DND-41 (cell line): ENCODE results near the gene SCN7A.
A peak's percentile ranks its signal among the peaks of the same experiment; 100 is the strongest.

ENCODE experiments used
- ATAC-seq: fragments of 200-7000 bp; cut with Tn5 transposase; 3 replicates; pipeline ENCODE4 v1.9.1; 2021; ENCODE audit warnings: low read depth; ENCODE audit not compliant: insufficient read depth
- DNase-seq: peaks from one replicate; pipeline ENCODE4 v3.0.0-alpha.2; 2020
- H2AFZ ChIP-seq: 2 replicates; pipeline ENCODE4 v1.6.0; 2012; ENCODE audit warnings: low read depth, low read length
- H3K27ac ChIP-seq: 2 replicates; pipeline ENCODE4 v1.5.1; 2012; ENCODE audit warnings: low read length, inconsistent platforms
- H3K27me3 ChIP-seq: fragments of 200-600 bp; sonication (generic); 2 replicates; pipeline ENCODE4 v1.6.0; 2012; ENCODE audit warnings: low read length, mild to moderate bottlenecking, inconsistent platforms; ENCODE audit not compliant: insufficient read depth, poor library complexity
- H3K36me3 ChIP-seq: 2 replicates; pipeline ENCODE4 v1.5.1; 2012; ENCODE audit warnings: low read length, inconsistent platforms; ENCODE audit not compliant: insufficient read depth
- H3K4me1 ChIP-seq: 2 replicates; pipeline ENCODE4 v1.5.1; 2012; ENCODE audit warnings: mild to moderate bottlenecking, low read length; ENCODE audit not compliant: insufficient read depth
- H3K4me2 ChIP-seq: 2 replicates; pipeline ENCODE4 v1.6.0; 2012; ENCODE audit warnings: mild to moderate bottlenecking, moderate library complexity, low read length, inconsistent platforms; ENCODE audit not compliant: insufficient read depth
- H3K4me3 ChIP-seq, 2 experiments: fragments of 200-600 bp in 1 of 2; shearing (Covaris generic) in 1 of 2; 2 replicates each; pipeline ENCODE4 v1.5.1; 2012 to 2016; ENCODE audit warnings: inconsistent platforms in 2 of 2, low read length in 2 of 2, mild to moderate bottlenecking in 2 of 2, low read depth in 1 of 2, moderate library complexity in 1 of 2
- H3K79me2 ChIP-seq: 2 replicates; pipeline ENCODE4 v1.6.0; 2012; ENCODE audit warnings: low read length, inconsistent platforms; ENCODE audit not compliant: insufficient read depth
- H3K9ac ChIP-seq: 2 replicates; pipeline ENCODE4 v1.6.0; 2012; ENCODE audit warnings: low read depth, mild to moderate bottlenecking, inconsistent platforms, low read length, moderate library complexity
- H3K9me3 ChIP-seq: 2 replicates; pipeline ENCODE4 v1.5.1; 2012; ENCODE audit warnings: low read length, moderate library complexity, mild to moderate bottlenecking, inconsistent platforms; ENCODE audit not compliant: insufficient read depth, severe bottlenecking
- H4K20me1 ChIP-seq: 2 replicates; pipeline ENCODE4 v1.6.0; 2012; ENCODE audit warnings: low read length; ENCODE audit not compliant: insufficient read depth
- CTCF ChIP-seq: IDR thresholded peaks from 2 replicates; pipeline ENCODE4 v1.5.1; 2012; ENCODE audit warnings: borderline replicate concordance, low read length, moderate library complexity, mild to moderate bottlenecking; ENCODE audit not compliant: poor library complexity, severe bottlenecking; ENCODE audit errors: extremely low read depth
- EZH2 ChIP-seq: IDR thresholded peaks from 3 replicates; pipeline ENCODE4 v1.6.1; 2012; ENCODE audit warnings: borderline replicate concordance, low read depth, mild to moderate bottlenecking, moderate library complexity, low read length, inconsistent platforms; ENCODE audit not compliant: severe bottlenecking

Gene SCN7A

GRCh38 chr2:166518634-166519390 is 24.8 kb upstream of the SCN7A start:
- no peak overlapping the region for H3K9ac ChIP-seq
- H3K4me3 ChIP-seq: no peak overlapping the region
- H2AFZ ChIP-seq: no peak overlapping the region
- H3K4me2 ChIP-seq: no peak overlapping the region
- no peaks in the 10 kb centered on the region for H3K4me1 ChIP-seq
- H4K20me1 ChIP-seq: no peaks in the 10 kb centered on the region
- no peak for TF ChIP-seq CTCF
- no peak for TF ChIP-seq EZH2
- H3K27me3 ChIP-seq: no peaks in the 10 kb centered on the region
- H3K79me2 ChIP-seq: no peaks in the 10 kb centered on the region
- ATAC-seq (no peak), DNase-seq (no peak)
- no peak overlapping the region for H3K27ac ChIP-seq
- H3K9me3 ChIP-seq: no peaks in the 10 kb centered on the region
- H3K36me3 ChIP-seq: no peaks in the 10 kb centered on the region

- H3K79me2 ChIP-seq: no peaks in the 10 kb centered on the region
- no peak overlapping the region for H3K4me2 ChIP-seq
- H3K27ac ChIP-seq: no peak overlapping the region
- H2AFZ ChIP-seq: no peak overlapping the region
- no peak overlapping the region for H3K9ac ChIP-seq
- ATAC-seq (no peak), DNase-seq (no peak)
- TF ChIP-seq EZH2: no peak
- no peak for TF ChIP-seq CTCF
- H4K20me1 ChIP-seq: no peaks in the 10 kb centered on the region
- H3K27me3 ChIP-seq: no peaks in the 10 kb centered on the region
- no peaks in the 10 kb centered on the region for H3K4me1 ChIP-seq
- no peaks in the 10 kb centered on the region for H3K36me3 ChIP-seq
- H3K9me3 ChIP-seq: no peaks in the 10 kb centered on the region
- no peak overlapping the region for H3K4me3 ChIP-seq
Observed at GRCh38 chr2:166517533-166518061, 23.5 kb upstream of the SCN7A start.

- Histone ChIP-seq H3K9ac (no peak overlapping the region), H4K20me1 (no peaks in the 10 kb centered on the region), H3K27ac (no peak overlapping the region), H2AFZ (no peak overlapping the region), H3K9me3 (no peaks in the 10 kb centered on the region), H3K27me3 (no peaks in the 10 kb centered on the region), H3K36me3 (no peaks in the 10 kb centered on the region), H3K4me2 (no peak overlapping the region), H3K4me3 (no peak overlapping the region), H3K79me2 (no peaks in the 10 kb centered on the region), H3K4me1 (no peaks in the 10 kb centered on the region)
- TF ChIP-seq CTCF (peak; percentile 57), EZH2 (no peak)
- no peak for ATAC-seq
- peak; percentile 4 for DNase-seq
Observed at GRCh38 chr2:166516712-166517303, 22.8 kb upstream of the SCN7A start.
